ENCODE results near the gene PDE4B.

GRCh38 chr1:66366634-66367033 is 573.9 kb downstream of the PDE4B start:
- no peak for TF ChIP-seq EP300 (conservative IDR thresholded peaks at IDR 0.05; ENCODE audit: poor library complexity, severe bottlenecking)
- no peak for TF ChIP-seq CTCF (IDR thresholded peaks at IDR 0.05; ENCODE audit: poor library complexity, severe bottlenecking)
- no peak for TF ChIP-seq SMC3 (conservative IDR thresholded peaks at IDR 0.05; ENCODE audit: poor library complexity)

All from neural cell (in vitro differentiated cells).